Stimulated activated CD4-positive, alpha-beta T cell treated with anti-CD3 and anti-CD28 coated beads, Interleukin-4, amount 100 ng/mL, for 48 hours (primary cell): ENCODE results near the gene ZNF496.

Experiments
- DNase-seq, 2 donors: peaks; one replicate each; pipeline ENCODE4 v3.0.0-alpha.2; 2020; ENCODE audit warnings: low read depth in 2 of 2

ZNF496 gene

DNA sequence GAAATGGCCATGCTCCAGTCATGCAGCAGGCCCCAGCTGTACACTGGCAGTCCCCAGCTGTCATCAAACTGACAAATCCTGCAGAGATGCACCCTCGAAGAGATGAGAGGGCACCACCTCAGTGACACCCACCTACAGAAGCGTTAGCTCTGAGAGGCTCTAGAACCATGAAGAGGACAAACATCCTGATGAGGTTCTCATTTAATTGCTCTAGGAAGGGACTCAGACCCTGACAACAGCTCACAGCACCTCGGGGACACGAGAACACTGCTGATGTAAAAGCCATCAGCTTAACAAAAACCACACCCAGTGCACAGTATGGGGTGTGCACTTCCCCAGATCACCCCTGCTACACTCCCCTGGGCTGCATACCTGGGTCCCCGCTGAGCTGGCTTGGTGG lies 3.4 kb downstream of the ZNF496 start:
- DNase-seq: no peak

DNA sequence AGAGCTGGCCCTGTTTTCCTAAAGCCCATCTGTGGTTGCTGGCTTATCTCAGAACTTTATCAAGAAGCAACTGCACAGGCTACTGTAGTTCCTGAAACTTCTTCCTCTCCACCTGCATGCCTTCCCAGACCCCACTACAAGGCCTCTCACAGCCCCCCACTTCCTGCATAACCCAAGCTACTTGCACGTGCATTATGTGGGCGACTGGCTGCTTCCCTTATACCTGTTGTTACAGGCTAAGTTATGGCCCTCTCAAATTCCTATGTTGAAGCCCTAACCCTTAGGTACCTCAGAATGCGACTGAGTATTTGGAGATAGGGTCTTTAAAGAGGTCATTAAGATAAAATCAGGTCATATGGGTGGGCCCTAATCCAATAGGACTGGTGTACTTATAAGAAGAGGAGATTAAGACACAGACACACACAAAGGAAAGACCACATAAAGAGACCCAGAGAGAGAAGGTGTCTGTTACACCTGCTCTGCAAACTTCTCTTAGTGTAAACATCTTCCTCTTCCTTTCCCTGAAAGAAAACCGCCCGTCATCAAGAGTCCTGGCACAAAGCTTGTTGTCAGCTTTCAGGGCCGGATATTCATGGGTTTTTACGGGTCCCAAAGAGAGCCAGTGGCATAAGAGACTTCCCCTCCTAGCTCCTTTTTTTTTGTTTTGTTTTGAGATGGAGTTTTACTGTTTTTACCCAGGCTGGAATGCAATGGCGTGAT lies 5.1 kb downstream of the ZNF496 start:
- no peak for DNase-seq

DNA sequence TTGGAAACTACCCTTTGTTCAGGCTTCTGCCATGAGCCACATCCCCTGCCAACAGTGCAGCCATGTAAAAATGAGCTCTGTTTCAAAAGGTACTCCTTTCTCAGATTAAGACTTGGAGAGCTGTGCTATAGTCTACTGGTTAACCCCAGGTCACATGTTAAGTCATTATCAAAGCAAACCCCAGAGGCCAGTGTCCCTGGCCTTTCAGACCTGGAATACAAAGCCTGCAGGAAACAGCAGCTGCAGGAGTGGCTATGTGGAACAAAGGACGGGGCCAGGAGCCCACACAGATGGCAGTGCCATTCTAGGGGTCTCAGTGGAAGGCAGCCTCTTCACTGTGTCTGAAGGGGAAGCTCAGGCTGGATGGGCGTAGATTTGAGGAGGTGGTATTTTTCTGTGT lies 6.7 kb downstream of the ZNF496 start:
- DNase-seq: no peak

DNA sequence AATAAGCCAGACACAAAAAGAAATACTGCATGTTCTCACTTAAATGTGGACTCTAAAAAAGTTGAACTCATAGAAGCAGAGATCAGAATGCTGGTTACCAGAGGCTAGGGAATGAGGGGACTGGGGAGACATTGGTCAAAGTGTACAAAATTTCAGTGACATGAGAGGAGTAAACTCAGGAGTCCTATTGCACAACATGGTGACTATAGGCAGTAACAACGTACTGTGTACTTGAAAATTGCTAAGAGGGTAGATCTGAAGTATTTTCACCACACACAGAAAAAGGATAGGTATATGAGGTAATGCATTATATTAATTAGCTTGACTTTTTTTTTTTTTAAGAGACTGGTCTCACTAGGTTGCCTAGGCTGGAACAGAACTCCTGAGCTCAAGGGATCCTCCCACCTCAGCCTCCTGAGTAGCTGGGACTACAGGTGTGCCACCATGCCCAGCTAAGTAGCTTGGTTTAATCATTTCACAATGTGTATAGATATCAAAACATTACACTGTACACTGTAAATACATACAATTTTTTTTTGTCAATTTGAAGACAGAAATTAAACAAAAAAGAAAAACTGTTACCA lies 7.4 kb downstream of the ZNF496 start:
- DNase-seq: no peak

DNA sequence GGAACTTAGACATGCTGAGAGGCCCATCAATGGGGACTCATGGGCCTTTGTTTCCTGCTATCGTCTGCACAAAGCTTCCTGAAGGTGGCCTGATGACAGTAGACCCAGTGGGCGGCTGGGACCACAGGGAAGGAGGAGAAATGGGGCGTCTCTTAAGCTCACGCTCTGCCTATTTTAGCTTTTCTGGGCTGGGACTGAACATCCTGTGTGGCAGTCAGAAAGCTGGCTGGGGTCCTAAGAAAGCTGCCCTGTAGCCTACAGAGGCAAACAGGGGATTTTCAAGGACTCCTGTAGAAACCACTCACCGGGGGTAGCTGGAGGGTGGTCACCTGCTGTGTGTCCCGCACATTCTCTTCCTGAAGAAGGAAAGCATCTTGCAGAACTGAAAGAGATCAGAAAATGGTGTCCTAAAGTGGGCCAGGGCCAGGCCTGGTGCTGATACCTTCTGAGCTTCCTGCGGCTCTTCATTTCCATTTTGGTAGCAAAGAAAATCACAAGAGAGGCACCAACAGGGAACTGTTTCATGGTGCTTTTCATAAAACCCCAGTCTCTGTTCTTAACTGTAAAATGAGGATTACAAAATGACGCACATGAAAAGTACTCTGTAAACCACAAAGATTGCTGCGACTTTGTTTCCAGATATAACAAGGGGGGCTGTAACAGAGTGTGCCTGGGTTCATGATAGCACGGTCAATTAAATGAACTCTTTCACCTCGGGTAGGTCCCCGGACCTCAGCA lies 8.6 kb downstream of the ZNF496 start:
- DNase-seq: peak in 1 of 2 donors; percentile 18

DNA sequence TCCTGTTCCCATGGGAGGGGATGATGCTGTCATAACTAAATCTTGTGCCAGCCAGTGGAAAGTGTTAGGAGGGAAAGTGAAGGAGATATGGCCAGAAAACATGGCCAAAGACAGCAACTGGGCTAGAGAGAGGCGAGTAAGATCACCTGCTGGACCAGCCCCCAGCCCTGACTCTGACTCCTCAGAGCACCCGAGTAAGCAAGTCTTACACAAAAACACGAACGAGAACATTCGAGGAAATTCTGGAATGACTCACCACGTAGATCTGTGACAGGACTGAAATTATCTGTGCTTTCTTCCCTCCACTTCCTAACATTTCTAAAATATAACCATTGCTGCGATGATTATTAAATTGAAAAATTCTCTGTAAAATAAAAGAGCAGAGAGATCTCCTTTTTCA lies 9.2 kb downstream of the ZNF496 start:
- no peak for DNase-seq

DNA sequence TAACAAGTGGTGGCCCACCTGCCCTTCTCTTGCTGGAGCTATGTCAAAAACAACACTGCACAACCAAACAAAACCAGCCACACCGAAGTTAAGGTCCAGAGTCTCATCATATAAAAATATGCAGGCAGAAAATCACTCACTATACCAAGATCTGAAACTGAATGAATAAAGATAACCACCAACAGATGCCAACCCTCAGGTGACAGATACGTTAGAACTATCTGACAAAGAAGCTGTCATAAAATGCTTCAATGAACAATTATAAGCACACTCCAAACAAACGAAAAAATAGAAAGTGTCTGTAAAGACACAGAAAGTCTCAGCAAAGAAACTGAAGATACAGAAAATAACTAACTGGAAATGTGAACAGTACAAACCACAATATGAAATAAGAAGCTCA lies 14.0 kb downstream of the ZNF496 start:
- no peak for DNase-seq

DNA sequence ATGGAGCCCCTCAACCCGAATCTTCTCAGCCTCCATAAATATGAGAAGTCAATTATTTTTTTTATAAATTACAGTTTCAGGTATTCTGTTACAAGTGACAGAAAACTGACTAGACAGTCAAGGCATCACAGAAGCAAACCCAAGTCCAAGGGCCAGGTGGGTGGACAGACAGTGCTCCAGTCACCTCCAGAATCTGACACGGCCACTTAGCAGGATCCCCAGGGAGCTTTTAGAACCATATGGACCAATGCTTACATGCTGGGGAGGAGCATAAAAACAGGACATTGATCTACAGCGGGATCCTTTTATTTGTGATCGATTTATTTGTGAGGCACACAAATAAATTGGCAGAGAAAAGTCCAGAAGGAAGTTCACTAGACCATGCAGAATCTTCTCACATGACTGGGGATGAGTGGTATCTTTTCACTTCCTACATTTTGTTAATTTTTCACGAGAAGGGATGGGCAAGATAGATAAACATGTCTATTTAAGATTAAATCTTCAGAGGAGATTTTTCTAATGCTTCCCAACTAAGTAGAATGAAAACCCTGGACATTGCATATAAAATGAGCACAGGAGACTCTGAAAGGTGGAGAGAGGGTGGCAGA lies 15.0 kb downstream of the ZNF496 start:
- DNase-seq: no peak

DNA sequence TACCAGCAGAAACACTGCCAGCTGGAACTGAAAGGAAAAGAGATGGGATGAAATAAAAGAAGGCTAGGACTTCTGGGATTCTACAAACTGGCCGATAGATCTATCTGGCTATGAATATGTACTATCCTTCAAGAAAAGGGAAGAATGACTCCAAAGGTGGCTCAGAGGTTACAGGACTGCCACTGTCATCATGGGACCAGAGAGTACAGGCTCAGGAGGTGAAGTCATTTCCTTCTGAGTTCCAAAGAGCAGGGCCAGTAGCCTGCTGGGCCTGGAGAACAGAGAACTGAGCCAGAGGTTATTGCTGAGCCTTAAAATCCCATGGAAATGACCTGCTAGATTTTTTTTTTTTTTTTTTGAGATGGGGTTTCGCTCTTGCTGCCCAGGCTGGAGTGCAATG lies 27.6 kb downstream of the ZNF496 start:
- no peak for DNase-seq

DNA sequence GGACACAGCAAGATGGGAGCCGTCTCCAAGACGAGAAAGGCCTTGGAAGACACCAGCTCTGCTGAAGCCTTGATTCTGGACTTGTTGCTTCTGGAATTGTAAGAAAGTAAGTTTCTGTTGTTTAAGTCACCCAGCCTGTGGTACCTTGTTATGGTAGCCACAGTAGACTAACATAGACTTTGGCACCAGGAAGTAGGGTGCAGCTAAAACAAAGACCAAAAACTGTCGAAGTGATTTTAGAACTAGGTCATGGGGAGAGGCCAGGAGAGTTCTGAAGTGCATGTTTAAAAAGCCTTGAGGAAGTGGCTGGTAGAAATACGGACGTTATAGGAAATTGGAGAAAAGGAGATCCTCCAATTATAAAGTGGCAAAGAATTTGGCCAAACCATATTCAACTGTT lies 28.5 kb downstream of the ZNF496 start:
- no peak for DNase-seq

DNA sequence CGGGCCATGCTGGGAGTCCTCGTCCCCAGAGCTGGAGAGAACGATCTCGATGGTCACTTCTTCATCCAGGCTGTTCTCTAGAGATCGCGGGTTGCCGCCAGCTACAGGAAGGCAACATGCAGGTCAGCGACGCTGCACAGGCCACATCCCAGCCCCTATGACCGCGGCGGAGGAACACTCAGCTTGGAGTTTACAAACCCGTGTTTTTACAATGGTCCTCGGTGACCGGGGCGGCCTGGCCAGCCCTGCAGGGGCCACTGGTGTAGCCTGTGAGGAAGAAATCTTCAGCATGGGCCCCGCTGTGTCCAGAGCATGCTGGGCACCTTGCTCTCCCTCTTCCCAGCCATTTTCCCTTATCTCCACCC lies 30.5 kb downstream of the ZNF496 start:
- DNase-seq: no peak

DNA sequence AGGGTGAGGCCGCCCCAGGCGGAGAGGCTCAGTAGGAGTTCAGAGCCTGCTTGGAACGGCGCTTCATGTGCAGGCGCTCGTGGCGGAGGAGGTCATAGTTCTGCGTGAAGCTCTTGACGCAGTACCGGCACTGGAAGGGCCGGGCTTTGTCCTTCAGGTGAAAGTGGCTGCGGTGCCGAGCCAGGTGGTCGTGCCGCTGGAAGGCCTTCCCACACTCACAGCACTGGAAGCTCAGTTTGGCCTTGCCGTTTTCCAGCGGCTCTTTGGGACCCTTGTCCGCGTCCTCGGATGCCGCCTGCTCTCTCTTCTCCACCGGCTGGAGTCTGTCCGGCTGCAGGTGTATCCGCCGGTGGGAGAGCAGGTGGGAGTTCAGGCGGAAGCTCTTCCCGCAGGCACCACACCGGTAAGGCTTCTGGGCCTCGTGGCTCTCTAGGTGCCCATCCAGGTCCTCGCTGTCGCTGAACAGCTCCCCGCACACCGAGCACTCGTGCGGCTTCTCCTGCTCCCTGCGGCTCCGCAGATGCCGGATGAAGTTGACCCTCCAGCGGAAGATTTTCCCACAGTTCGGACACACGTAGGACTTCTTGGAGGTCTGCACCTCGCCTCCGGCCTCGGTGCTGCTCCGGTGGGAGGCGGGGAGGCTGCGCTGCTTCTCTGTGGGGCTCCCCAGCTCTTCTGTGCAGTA lies 31.0 kb downstream of the ZNF496 start:
- no peak for DNase-seq

DNA sequence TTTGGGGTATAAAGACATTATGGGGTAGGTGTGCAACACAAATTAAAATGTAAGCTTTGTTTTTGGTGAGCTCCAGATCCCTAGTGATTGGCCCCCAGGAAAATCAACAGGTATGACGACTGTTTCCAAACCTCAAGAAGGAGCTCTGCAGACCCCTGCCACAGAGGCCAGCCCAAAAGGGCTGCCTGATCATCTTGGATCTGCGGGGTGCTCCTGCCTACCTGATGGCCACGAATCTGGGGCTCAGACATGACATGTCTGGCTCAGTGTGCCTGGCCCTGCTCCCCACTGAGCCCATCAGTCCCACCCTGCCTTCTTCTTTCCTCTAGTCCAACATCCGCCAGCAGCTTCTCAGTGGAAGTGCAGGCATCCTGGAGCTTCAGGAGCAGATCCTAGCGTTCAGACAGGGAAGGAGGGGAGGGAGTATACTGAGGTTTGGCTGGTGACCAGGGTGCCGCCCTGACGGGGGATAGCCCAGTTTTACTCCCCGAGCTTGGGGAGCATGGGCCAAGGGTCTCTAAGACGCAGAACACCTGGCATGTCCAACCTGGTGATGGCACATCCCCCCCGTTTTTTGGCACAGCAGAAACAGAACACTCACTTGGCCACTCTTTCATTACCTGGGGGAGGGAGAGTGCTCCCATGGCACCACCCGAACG lies 31.8 kb downstream of the ZNF496 start:
- DNase-seq: no peak

DNA sequence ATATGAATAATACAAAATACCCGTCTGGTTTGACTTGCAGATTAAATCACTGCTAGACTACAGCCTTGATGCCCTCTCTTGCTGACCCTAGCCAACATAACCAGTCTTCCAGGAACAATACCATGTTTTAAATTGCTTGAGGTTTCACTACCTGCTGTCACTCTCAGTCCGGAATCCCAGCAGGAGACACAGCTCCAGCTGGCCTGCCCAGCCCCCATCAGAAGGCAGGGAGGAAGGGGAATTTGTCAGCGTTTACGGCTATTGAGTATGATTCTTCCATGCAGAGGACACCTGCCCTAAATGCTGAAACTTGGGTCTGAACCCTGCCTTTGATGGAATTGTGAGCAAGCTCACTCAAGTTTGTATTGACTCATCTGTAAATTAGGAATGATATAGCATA lies 33.0 kb downstream of the ZNF496 start:
- no peak for DNase-seq

DNA sequence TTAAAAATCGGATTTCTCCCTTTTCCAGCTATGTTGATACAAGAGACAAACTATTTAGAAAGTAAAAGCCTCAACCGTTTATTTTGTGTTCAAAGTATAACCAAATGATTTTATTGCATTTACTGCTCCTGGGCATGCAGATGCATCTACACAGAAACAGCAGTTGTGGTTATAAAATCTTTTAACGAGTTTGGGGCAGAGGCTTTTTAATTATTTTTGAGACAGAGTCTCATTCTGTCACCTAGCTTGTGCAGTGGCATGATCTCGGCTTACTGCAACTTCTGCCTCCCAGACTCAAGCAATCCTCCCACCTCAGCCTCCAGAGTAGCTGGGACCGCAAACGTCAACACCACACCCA lies 33.6 kb downstream of the ZNF496 start:
- no peak for DNase-seq

DNA sequence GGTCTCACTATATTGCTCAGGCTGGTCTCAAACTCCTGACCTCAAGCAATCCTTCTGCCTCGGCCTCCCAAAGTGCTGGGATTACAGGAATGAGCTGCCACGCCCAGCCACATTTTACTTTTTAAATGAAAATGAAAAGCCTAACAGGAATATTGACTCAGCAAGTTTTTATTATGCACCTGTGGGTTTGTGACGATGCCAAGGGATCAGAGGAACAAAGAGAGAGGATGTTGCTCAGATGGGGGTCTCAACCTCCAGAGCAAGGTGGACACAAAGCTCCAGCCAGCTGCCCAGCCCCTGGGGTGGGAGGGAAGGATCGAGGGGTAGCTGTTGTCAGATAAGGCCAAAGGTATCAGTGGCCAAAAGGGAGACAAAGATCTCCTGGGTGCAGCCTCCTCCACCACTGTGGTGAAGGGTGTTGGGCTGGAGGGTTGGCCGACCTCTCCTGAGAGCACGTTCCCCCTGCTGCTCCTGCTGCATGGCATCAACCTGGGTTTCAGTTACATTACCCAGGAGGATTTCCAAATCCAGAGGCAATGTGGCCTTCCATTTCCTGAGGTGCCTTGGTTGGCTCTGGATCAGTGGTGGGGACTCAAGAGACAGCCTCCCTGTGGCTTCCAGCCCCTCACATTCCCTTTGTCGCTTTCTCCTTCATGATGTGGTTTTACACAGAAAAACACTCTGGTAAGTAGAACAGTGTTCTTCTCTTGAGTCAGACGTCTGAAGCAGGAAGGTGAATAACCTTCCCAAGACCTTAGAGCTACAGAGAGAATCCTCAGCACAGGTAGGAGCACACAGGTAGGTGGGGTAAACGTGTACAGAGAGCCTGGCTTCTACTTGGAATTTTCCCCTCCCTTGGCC lies 34.2 kb downstream of the ZNF496 start:
- no peak for DNase-seq

DNA sequence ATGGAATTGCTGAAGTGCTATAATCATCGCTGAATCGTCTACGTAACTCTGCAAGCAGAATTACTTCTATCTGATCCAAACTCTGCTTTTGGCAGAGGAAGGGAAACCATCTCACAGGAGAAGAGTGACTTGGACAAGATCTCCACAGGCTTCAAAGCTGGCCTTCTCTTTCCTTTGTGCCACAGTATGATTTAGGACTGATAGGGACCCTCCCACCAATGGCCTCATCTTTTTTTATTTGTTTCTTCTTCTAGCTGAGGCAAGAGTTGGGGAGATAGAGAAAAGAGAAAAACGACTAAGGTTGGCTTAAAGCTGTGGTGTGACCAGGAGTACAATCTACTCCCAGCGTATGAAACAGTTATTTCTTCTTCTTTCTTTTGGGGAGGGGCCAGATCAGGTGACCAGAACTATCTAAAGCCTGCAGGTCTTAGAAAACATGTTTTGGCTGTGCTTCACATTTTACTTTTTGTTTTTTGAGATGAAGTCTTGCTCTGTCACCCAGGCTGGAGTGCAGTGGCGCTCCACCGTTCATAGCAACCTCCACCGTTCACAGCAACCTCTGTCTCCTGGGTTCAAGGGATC lies 35.0 kb downstream of the ZNF496 start:
- DNase-seq: no peak

DNA sequence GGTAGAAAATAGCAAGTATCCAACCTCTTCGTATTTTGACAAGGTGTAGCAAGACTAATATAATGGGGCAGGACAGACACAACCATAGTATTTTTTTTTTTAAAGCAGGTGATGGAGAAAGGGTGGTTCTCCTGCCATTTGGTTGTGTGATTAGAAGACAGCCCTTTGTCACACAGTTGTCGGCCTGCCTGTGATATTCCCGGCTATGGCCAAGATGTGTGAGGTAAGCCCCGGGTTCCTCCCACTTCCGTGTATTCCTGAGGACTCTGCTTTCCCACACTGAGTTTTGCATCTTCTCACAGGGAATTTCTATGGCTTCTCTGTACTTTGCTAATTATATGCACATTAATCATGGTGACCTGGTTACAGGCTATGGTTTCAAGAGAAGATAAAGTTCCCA lies 35.9 kb downstream of the ZNF496 start:
- no peak for DNase-seq

DNA sequence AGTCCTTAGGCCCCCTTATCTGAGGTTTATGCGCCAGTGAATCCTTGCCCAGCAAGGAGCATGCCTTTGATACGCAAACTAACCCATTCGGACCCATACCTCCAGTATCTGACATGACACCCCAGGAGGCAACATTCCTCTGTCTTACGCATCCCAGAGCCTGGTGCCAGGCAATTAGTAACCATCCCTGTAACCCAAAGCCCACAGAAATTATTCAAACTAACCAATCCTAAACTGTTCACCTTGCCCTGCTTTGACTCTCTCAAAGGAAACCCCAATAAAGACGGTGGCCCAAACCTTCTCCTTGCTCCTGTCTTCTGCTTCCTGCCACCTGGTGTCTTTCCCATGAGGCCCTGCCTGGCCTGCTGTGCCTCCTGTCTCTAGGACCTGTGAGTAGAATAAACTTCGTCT lies 36.4 kb downstream of the ZNF496 start:
- DNase-seq: no peak

DNA sequence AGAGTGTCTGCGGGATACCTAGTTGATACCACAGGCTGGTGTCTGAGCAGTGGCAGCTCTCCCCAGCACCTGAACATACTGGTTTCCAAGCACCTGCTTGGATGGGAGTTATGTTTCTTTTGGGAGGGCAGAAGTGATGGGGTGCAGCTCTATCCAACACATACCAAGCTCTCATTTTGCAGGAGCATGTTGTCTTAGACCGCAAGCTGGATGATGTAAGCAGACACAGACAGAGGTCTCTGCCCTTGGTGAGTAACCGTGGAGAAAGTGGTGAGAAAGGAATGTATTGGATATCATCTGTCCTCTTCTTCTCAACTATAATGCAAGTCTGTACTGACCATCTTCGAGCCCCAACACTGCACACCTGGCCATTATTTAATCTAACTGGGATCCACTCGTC lies 37.4 kb downstream of the ZNF496 start:
- DNase-seq: no peak

DNA sequence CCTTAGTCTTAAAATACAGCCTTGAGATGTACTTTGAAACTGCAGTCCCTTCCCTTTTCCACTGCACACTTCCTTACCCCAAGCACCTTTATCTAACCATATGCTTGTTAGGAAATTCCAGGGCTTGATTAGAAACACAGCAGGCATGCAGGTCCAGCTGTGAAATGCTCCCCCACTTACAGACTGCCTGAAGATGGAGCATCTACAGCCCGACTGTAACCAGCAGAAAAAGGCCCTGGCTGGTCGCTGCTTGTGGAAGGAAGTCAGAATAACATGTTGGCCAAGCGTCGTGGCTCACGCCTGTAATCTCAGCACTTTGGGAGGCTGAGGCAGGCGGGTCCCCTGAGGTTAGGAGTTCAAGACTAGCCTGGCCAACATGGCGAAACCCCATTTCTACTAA lies 38.6 kb downstream of the ZNF496 start:
- DNase-seq: no peak
